Activated CD4-positive, CD25-positive, alpha-beta regulatory T cell (primary cell): ENCODE results near the gene QDPR.
"Not testable (repeated sequence)": the region's sequence is repeated elsewhere in the genome, so short reads cannot be mapped to it uniquely, and the experiment has no call there.

Experiments used
- DNase-seq, 4 experiments: peaks; one replicate each; lab custom pipeline; 2025; lab: John Stamatoyannopoulos, UW

Gene QDPR

GRCh38 chr4:17511950-17512795 is at the start of gene QDPR:
Gene QDPR, minus strand, starts transcription at chr4:17512090. Its CDS starts 36 bp downstream, at chr4:17512054.
- DNase-seq, result peak; percentile 49 to 54 (median 50)

GRCh38 chr4:17561195-17561909 is 49.5 kb upstream of the QDPR start:
- no peak for DNase-seq

- DNase-seq, result no peak
Measured at GRCh38 chr4:17560065-17560673, 48.3 kb upstream of the QDPR start.

GRCh38 chr4:17559709-17560048 is 47.8 kb upstream of the QDPR start:
- DNase-seq, result no peak

GRCh38 chr4:17558941-17559708 is 47.2 kb upstream of the QDPR start:
- no peak for DNase-seq

- no peak for DNase-seq
Measured at GRCh38 chr4:17557880-17558279, 46.0 kb upstream of the QDPR start.

- DNase-seq, result no peak
Measured at GRCh38 chr4:17556498-17556897, 44.6 kb upstream of the QDPR start.

GRCh38 chr4:17554568-17554967 is 42.7 kb upstream of the QDPR start:
- DNase-seq, result no peak

GRCh38 chr4:17552427-17552826 is 40.5 kb upstream of the QDPR start:
- DNase-seq, result no peak

GRCh38 chr4:17550549-17550948 is 38.7 kb upstream of the QDPR start:
- no peak for DNase-seq

- no peak for DNase-seq
Measured at GRCh38 chr4:17546678-17547077, 34.8 kb upstream of the QDPR start.

GRCh38 chr4:17546222-17546621 is 34.3 kb upstream of the QDPR start:
- DNase-seq, result no peak

- DNase-seq, result no peak
Measured at GRCh38 chr4:17545374-17546140, 33.7 kb upstream of the QDPR start.

- DNase-seq, result no peak
Measured at GRCh38 chr4:17544831-17545234, 32.9 kb upstream of the QDPR start.

GRCh38 chr4:17544205-17544604 is 32.3 kb upstream of the QDPR start:
- DNase-seq, result no peak

GRCh38 chr4:17537060-17537459 is 25.2 kb upstream of the QDPR start:
- DNase-seq, result not testable (repeated sequence)

- DNase-seq, result no peak
Measured at GRCh38 chr4:17535906-17536305, 24.0 kb upstream of the QDPR start.

GRCh38 chr4:17535242-17535641 is 23.4 kb upstream of the QDPR start:
- no peak for DNase-seq

- DNase-seq, result no peak
Measured at GRCh38 chr4:17534705-17535104, 22.8 kb upstream of the QDPR start.

- no peak for DNase-seq
Measured at GRCh38 chr4:17531538-17532285, 19.8 kb upstream of the QDPR start.
